ENCODE results near the gene PRKAR2B. TPM values are rescaled to one million over a fixed set of nuclear protein-coding genes. Genes with fewer than 3 reads are reported as not detected.
A peak's percentile ranks its signal among the peaks of the same experiment; 100 is the strongest.

The PRKAR2B gene
- total and polyA plus RNA-seq, 4 experiments from 2014 or later: 0.29 to 0.47 (median 0.43) TPM

- Histone ChIP-seq H3K4me3 (ENCODE audit: low read length in 2 of 2) (no peak overlapping the region), H3K9me3 (ENCODE audit: control insufficient read depth in 1 of 2, low read length in 2 of 2) (no peaks in the 10 kb centered on the region), H3K27me3 (ENCODE audit: insufficient read depth, low read length) (no peaks in the 10 kb centered on the region), H3K36me3 (ENCODE audit: insufficient read depth, low read length) (no peaks in the 10 kb centered on the region), H3K27ac (ENCODE audit: low read depth, low read length) (no peak overlapping the region), H3K4me1 (ENCODE audit: insufficient read depth, low read length) (peaks cover 21% of the 10 kb centered on the region)
- Mint-ChIP-seq H3K9me3 (no peaks in the 10 kb centered on the region), H3K27ac (no peak overlapping the region), H3K4me3 (no peak overlapping the region), H3K36me3 (no peaks in the 10 kb centered on the region), H3K27me3 (peaks cover 4% of the 10 kb centered on the region in 2 donors), H3K4me1 (peaks cover 13 to 24% (median 19%) of the 10 kb centered on the region in 4 donors)
- DNase-seq: no peak
- POLR2A ChIA-PET (ENCODE audit: partially characterized antibody): interaction anchor here (1.5 kb wide), 1 partner anchor 46 kb away, joined by 9 read pairs; the partner anchor contains the start of gene HBP1
- CTCF ChIA-PET (ENCODE audit: partially characterized antibody): interaction anchor here (1.4 to 2.3 kb wide), 3 partner anchors 9 to 31 kb away, joined by 3 to 19 read pairs (median 3); no protein-coding TSS in a partner anchor
- intact Hi-C loops (cut with micrococcal nuclease): no loop called here
These were observed 78.0 kb downstream of the PRKAR2B start for GRCh38 chr7:107122486-107122911.

DNA sequence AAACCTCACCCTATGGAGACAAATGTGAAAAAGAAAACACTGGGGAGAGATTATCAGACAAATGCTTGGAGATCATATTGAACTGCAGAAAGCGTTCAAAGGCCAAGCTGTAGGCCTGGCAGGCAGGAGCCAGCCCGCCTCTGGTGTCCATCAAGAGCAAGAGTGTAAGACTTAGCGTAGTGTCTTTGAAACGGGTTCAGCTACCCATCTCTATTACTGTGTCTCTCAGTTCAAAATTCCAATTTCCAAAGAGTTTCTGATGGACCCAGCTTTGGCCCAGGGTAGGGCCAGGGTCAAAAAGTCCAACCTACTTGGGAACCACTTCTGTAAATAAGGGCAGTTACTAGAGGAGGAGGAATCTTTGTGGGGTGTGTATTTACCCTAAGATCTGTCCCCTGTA lies 78.9 kb downstream of the PRKAR2B start:
- no peak overlapping the region for H3K4me3 ChIP-seq (ENCODE audit: low read length in 2 of 2)
- no peak overlapping the region for H3K27ac ChIP-seq (ENCODE audit: low read depth, low read length)
- Mint-ChIP-seq H3K4me3 (peak overlapping the region in 1 of 8 donors; percentile 8), H3K9me3 (no peaks in the 10 kb centered on the region), H3K27me3 (peaks cover 0 to 3% of the 10 kb centered on the region in 2 donors), H3K36me3 (no peaks in the 10 kb centered on the region), H3K27ac (no peak overlapping the region), H3K4me1 (peaks cover 13 to 26% (median 20%) of the 10 kb centered on the region in 4 donors)
- CTCF ChIA-PET (ENCODE audit: partially characterized antibody): interaction anchor here (1.7 to 2.3 kb wide), 2 partner anchors 25 to 30 kb away, joined by 3 to 19 read pairs; no protein-coding TSS in a partner anchor
- peaks cover 21% of the 10 kb centered on the region for H3K4me1 ChIP-seq (ENCODE audit: insufficient read depth, low read length)
- POLR2A ChIA-PET (ENCODE audit: partially characterized antibody): interaction anchor here (1.5 kb wide), 1 partner anchor 45 kb away, joined by 9 read pairs; the partner anchor contains the start of gene HBP1
- DNase-seq: no peak
- intact Hi-C loops (cut with micrococcal nuclease): no loop called here
- no peaks in the 10 kb centered on the region for H3K9me3 ChIP-seq (ENCODE audit: control insufficient read depth in 1 of 2, low read length in 2 of 2)
- H3K27me3 ChIP-seq (ENCODE audit: insufficient read depth, low read length): no peaks in the 10 kb centered on the region
- no peaks in the 10 kb centered on the region for H3K36me3 ChIP-seq (ENCODE audit: insufficient read depth, low read length)

DNA sequence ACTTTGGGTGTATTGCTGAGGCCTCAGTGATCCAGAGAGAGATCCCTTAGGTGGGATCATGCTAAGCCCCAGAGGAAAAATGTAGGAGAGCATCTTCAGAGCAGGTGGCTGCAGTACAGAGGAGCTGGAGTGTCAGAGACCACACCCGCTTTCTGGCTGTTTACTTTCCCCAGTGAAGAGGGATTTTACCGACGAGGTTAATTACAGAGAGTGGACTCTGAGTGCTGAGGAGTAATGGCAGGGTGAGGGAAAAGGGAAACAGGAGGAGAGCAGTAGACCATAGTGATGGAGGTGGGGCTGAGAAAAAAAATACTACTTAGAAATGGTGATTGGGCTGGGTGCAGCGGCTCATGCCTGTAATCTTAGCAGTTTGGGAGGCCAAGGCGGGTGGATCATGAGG lies 81.0 kb downstream of the PRKAR2B start:
- no peaks in the 10 kb centered on the region for H3K9me3 Mint-ChIP-seq
- no peak overlapping the region for H3K27ac ChIP-seq (ENCODE audit: low read depth, low read length)
- DNase-seq: peak in 1 of 5 donors; percentile 37
- H3K9me3 ChIP-seq (ENCODE audit: control insufficient read depth in 1 of 2, low read length in 2 of 2): no peaks in the 10 kb centered on the region
- H3K4me1 Mint-ChIP-seq: peaks cover 14 to 26% (median 20%) of the 10 kb centered on the region in 4 donors
- H3K4me3 ChIP-seq (ENCODE audit: low read length in 2 of 2): no peak overlapping the region
- no peaks in the 10 kb centered on the region for H3K36me3 Mint-ChIP-seq
- H3K27ac Mint-ChIP-seq: peak overlapping the region; percentile 76 to 96 (median 92)
- no peaks in the 10 kb centered on the region for H3K27me3 ChIP-seq (ENCODE audit: insufficient read depth, low read length)
- intact Hi-C loops (cut with micrococcal nuclease): no loop called here
- no peaks in the 10 kb centered on the region for H3K36me3 ChIP-seq (ENCODE audit: insufficient read depth, low read length)
- H3K27me3 Mint-ChIP-seq: no peaks in the 10 kb centered on the region
- H3K4me1 ChIP-seq (ENCODE audit: insufficient read depth, low read length): peaks cover 21% of the 10 kb centered on the region
- peak overlapping the region; percentile 80 to 90 (median 86) for H3K4me3 Mint-ChIP-seq
- ChIA-PET CTCF (ENCODE audit: partially characterized antibody) (interaction anchor here (0.6 kb wide), 1 partner anchor 457 kb away, joined by 3 read pairs; no protein-coding TSS in a partner anchor), POLR2A (ENCODE audit: partially characterized antibody) (interaction anchor here (1.6 to 3.6 kb wide), 2 partner anchors 43 to 261 kb away, joined by 9 to 38 read pairs; partner anchors contain the start of genes HBP1 and PIK3CG)

DNA sequence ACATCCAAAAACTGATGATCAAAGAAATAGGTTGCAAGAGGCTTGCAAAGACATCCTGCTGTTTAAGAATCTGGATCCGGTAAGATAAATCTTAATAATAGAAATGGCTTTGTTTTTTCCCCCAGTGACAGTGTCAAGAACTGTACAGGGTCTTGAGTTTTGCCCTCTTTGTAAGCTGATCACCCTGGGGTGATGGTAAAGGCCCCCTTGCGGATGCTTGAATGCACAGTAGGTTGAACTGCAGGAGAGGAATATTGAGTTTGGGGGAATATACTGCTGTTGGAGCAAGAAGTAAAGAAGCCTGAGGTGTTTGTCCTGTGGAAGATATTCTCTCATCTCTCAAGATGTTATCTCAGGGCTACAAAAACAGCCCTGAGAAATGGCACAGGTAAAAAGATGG lies 83.7 kb downstream of the PRKAR2B start:
- Histone ChIP-seq H3K9me3 (ENCODE audit: control insufficient read depth in 1 of 2, low read length in 2 of 2) (no peaks in the 10 kb centered on the region), H3K4me1 (ENCODE audit: insufficient read depth, low read length) (peaks cover 21% of the 10 kb centered on the region), H3K4me3 (ENCODE audit: low read length in 2 of 2) (no peak overlapping the region), H3K27ac (ENCODE audit: low read depth, low read length) (no peak overlapping the region), H3K36me3 (ENCODE audit: insufficient read depth, low read length) (no peaks in the 10 kb centered on the region), H3K27me3 (ENCODE audit: insufficient read depth, low read length) (no peaks in the 10 kb centered on the region)
- DNase-seq: no peak
- intact Hi-C loops (cut with micrococcal nuclease): no loop called here
- ChIA-PET POLR2A (ENCODE audit: partially characterized antibody) (interaction anchor here (3.6 kb wide), 1 partner anchor 40 kb away, joined by 38 read pairs; the partner anchor contains the start of gene HBP1), CTCF (ENCODE audit: partially characterized antibody) (no interaction called here)
- no peak overlapping the region for H3K4me3 Mint-ChIP-seq
- peaks cover 0 to 3% of the 10 kb centered on the region in 2 donors for H3K27me3 Mint-ChIP-seq
- peak overlapping the region in 1 of 7 donors; percentile 16 for H3K27ac Mint-ChIP-seq
- H3K9me3 Mint-ChIP-seq: no peaks in the 10 kb centered on the region
- no peaks in the 10 kb centered on the region for H3K36me3 Mint-ChIP-seq
- H3K4me1 Mint-ChIP-seq: peaks cover 14 to 26% (median 20%) of the 10 kb centered on the region in 4 donors

GRCh38 chr7:107128748-107129147 lies 84.2 kb downstream of the PRKAR2B start:
- DNase-seq: no peak
- Histone ChIP-seq H3K4me1 (ENCODE audit: insufficient read depth, low read length) (peaks cover 21% of the 10 kb centered on the region), H3K9me3 (ENCODE audit: control insufficient read depth in 1 of 2, low read length in 2 of 2) (no peaks in the 10 kb centered on the region), H3K36me3 (ENCODE audit: insufficient read depth, low read length) (no peaks in the 10 kb centered on the region), H3K4me3 (ENCODE audit: low read length in 2 of 2) (no peak overlapping the region), H3K27me3 (ENCODE audit: insufficient read depth, low read length) (no peaks in the 10 kb centered on the region), H3K27ac (ENCODE audit: low read depth, low read length) (no peak overlapping the region)
- Mint-ChIP-seq H3K36me3 (no peaks in the 10 kb centered on the region), H3K9me3 (no peaks in the 10 kb centered on the region), H3K27ac (no peak overlapping the region), H3K27me3 (peaks cover 0 to 3% of the 10 kb centered on the region in 2 donors), H3K4me3 (peak overlapping the region in 2 of 8 donors; percentile 3 to 11), H3K4me1 (peaks cover 14 to 26% (median 20%) of the 10 kb centered on the region in 4 donors)
- POLR2A ChIA-PET (ENCODE audit: partially characterized antibody): no interaction called here
- intact Hi-C loops (cut with micrococcal nuclease): no loop called here
- CTCF ChIA-PET (ENCODE audit: partially characterized antibody): no interaction called here

GRCh38 chr7:107130487-107131220 lies 86.1 kb downstream of the PRKAR2B start:
- Histone ChIP-seq H3K4me3 (ENCODE audit: low read length in 2 of 2) (no peak overlapping the region), H3K9me3 (ENCODE audit: control insufficient read depth in 1 of 2, low read length in 2 of 2) (no peaks in the 10 kb centered on the region), H3K27ac (ENCODE audit: low read depth, low read length) (no peak overlapping the region), H3K4me1 (ENCODE audit: insufficient read depth, low read length) (peaks cover 11% of the 10 kb centered on the region), H3K27me3 (ENCODE audit: insufficient read depth, low read length) (no peaks in the 10 kb centered on the region), H3K36me3 (ENCODE audit: insufficient read depth, low read length) (no peaks in the 10 kb centered on the region)
- Mint-ChIP-seq H3K4me1 (peaks cover 10 to 16% (median 13%) of the 10 kb centered on the region in 4 donors), H3K36me3 (no peaks in the 10 kb centered on the region), H3K27ac (no peak overlapping the region), H3K4me3 (no peak overlapping the region), H3K27me3 (peaks cover 0 to 3% of the 10 kb centered on the region in 2 donors), H3K9me3 (no peaks in the 10 kb centered on the region)
- DNase-seq: no peak
- ChIA-PET POLR2A (ENCODE audit: partially characterized antibody) (no interaction called here), CTCF (ENCODE audit: partially characterized antibody) (interaction anchor here (0.6 to 6.1 kb wide), 7 partner anchors 9 to 47 kb away, joined by 3 to 46 read pairs (median 3); no protein-coding TSS in a partner anchor)
- intact Hi-C loops (cut with micrococcal nuclease): no loop called here

DNA sequence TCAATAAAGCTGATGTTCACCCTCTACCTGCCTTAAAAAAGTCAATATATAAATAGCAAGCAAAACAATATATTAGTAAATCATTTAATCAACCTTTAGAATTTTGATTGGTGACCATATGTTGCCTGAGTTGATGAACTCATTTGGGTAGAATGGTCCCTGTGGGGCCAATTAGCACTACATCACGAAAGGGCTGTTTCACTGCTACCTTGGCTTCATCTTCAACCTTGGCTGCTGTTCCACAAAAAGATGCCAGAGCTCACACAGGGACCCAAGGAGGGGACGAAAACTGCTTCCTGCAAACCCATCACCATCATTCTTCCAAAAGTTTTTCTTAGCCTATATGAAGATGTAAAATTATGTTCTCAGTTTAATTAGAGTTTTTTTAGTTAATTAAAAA lies 88.9 kb downstream of the PRKAR2B start:
- POLR2A ChIA-PET (ENCODE audit: partially characterized antibody): no interaction called here

More for the DNA sequence above, 88.9 kb downstream of the PRKAR2B start:
- peaks cover 0 to 1% (median 0%) of the 10 kb centered on the region in 4 donors for H3K4me1 Mint-ChIP-seq
- no peaks in the 10 kb centered on the region for H3K27me3 ChIP-seq (ENCODE audit: insufficient read depth, low read length)
- H3K36me3 ChIP-seq (ENCODE audit: insufficient read depth, low read length): no peaks in the 10 kb centered on the region
- H3K4me3 ChIP-seq (ENCODE audit: low read length in 2 of 2): no peak overlapping the region
- H3K27ac Mint-ChIP-seq: no peak overlapping the region
- H3K36me3 Mint-ChIP-seq: no peaks in the 10 kb centered on the region
- H3K4me1 ChIP-seq (ENCODE audit: insufficient read depth, low read length): no peaks in the 10 kb centered on the region
- intact Hi-C loops (cut with micrococcal nuclease): no loop called here
- no peak overlapping the region for H3K27ac ChIP-seq (ENCODE audit: low read depth, low read length)
- no peaks in the 10 kb centered on the region for H3K9me3 Mint-ChIP-seq
- CTCF ChIA-PET (ENCODE audit: partially characterized antibody): interaction anchor here (6.1 kb wide), 1 partner anchor 15 kb away, joined by 46 read pairs; no protein-coding TSS in a partner anchor
- H3K4me3 Mint-ChIP-seq: no peak overlapping the region
- H3K27me3 Mint-ChIP-seq: peaks cover 0 to 3% of the 10 kb centered on the region in 2 donors
- DNase-seq: no peak
- no peaks in the 10 kb centered on the region for H3K9me3 ChIP-seq (ENCODE audit: control insufficient read depth in 1 of 2, low read length in 2 of 2)

All from CD4-positive, alpha-beta memory T cell (primary cell).